ENCODE data around the gene LHX4.

LHX4 gene

DNA sequence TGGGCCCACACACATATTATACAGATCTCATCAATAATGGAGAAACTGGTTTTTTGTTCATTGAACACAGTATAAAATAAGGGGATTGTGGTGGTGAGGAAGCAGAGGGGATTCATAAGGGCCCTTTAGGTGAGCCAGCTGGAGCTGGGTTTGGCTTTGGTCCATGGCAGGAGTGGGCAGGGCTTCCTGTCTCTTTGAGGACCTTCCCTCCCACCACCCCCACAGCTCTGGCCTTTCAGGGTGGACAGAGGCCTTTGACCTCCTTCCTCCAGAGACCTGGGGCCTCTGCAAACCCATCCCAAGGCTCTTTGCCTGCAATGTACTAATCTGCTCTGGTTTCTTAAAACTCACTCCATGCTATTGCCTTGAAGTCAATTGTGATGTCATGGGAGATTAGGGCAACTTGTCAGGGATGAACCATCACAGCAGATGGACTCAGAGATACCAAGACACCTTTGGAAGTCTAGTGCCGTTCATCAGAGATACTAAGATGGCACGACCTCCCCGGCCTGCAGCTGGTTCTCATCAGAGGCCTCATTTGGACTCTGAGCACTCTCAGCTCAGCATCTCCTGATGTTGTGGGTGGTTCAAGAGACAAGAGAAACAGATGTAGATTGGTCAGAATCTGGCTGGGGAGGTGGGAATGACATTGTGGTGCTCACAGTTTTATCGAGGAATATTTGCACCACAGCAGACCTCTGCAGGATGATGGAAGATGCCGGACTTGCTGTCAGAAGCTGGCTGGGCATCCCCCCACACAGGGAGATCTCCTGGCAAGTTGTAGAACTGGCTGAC, 37.9 kb downstream of the LHX4 start:
- Histone ChIP-seq H3K4me1 (peaks cover 3% of the 10 kb centered on the region; the same call in 1 of the 2 replicates), H3K4me3 (ENCODE audit: low read depth, low read length) (no peak overlapping the region)
- no peak for DNase-seq

DNA sequence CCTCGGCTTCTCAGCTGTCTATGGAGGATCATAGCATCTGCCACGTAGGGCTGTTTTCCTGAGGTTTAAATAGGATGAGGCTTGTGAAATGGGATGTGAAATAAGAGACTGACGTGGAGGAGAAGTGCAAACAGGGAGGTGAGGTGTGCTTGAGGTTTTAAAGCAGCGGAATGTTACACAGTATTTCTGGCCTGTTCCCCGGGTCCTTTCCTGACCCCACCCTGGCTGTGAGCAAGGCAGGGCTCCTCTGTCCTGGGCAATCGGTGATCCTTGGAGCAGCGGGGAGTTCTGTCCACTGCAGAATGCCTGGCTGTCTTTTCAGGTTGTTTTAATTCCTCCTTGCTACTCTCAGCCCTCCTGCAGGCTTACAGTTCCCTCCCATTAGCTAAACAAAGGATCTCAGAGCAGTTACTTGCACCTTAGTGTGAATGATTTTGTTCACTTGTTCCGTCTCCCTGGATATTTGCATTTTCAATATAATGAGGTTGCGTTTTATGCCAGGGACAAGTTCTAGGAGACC, 38.6 kb downstream of the LHX4 start:
- no peaks in the 10 kb centered on the region for H3K27me3 ChIP-seq
- DNase-seq: no peak
- no peaks in the 10 kb centered on the region for H3K4me1 ChIP-seq
- no peak overlapping the region for H3K4me3 ChIP-seq (ENCODE audit: low read depth, low read length)
- H3K36me3 ChIP-seq: no peaks in the 10 kb centered on the region
- no peaks in the 10 kb centered on the region for H3K9me3 ChIP-seq
- TF ChIP-seq, protein P1, sequence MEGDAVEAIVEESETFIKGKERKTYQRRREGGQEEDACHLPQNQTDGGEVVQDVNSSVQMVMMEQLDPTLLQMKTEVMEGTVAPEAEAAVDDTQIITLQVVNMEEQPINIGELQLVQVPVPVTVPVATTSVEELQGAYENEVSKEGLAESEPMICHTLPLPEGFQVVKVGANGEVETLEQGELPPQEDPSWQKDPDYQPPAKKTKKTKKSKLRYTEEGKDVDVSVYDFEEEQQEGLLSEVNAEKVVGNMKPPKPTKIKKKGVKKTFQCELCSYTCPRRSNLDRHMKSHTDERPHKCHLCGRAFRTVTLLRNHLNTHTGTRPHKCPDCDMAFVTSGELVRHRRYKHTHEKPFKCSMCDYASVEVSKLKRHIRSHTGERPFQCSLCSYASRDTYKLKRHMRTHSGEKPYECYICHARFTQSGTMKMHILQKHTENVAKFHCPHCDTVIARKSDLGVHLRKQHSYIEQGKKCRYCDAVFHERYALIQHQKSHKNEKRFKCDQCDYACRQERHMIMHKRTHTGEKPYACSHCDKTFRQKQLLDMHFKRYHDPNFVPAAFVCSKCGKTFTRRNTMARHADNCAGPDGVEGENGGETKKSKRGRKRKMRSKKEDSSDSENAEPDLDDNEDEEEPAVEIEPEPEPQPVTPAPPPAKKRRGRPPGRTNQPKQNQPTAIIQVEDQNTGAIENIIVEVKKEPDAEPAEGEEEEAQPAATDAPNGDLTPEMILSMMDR (IDR thresholded peaks at IDR 0.05; ENCODE audit: low read depth, low read length): no peak

More for the DNA sequence above, 37.9 kb downstream of the LHX4 start:
- Histone ChIP-seq H3K27me3 (no peaks in the 10 kb centered on the region), H3K36me3 (no peaks in the 10 kb centered on the region), H3K9me3 (no peaks in the 10 kb centered on the region)
- TF ChIP-seq, protein P1 (IDR thresholded peaks at IDR 0.05; ENCODE audit: low read depth, low read length): no peak

DNA sequence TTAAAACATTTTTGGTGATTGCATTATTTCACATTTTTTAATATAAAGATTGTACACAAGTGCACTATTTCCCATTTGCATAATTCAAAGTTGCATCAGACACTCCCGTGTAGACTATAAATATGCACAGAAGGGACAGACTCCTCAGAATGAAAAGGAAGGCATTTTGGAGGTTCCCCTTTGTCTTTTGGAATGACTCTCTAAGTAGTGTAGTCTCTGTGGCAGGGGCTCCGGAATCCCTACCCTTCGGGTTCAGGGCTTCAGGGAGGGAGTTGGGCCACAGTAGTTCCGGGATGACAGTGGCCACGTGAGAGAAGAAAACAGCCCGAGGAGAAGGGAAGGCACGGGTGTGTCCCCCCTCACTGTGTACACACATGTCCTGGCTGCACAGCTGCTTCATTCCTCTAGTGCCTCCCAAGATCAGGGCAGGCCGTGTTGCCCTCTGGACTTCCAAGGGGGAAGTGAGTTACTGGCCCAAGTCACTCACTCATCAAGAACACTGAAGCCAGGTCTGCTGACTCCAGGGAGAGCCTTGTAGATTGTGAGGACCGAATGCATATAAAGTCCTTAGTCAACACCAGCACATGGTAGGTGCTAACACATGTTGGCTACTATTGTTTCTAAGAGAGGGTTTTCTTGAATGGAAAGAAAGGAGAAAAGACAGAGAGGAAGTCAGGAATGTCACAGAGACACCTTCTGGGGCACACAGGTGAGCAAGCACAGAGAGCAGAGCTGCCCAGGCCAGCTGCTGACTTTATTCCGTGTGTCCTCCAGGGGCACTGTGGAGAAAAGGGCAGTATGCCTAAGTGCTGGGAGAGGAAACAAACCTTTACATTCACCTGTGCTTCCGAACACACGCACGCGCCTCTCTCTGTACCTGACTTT, 39.8 kb downstream of the LHX4 start:
- H3K36me3 ChIP-seq: no peaks in the 10 kb centered on the region; the same call in 1 of the 2 replicates
- H3K4me1 ChIP-seq: no peaks in the 10 kb centered on the region
- no peaks in the 10 kb centered on the region for H3K9me3 ChIP-seq
- TF ChIP-seq, protein P1 (IDR thresholded peaks at IDR 0.05; ENCODE audit: low read depth, low read length): peak; percentile 58
- DNase-seq: peak; percentile 29
- H3K4me3 ChIP-seq (ENCODE audit: low read depth, low read length): no peak overlapping the region
- no peaks in the 10 kb centered on the region for H3K27me3 ChIP-seq

DNA sequence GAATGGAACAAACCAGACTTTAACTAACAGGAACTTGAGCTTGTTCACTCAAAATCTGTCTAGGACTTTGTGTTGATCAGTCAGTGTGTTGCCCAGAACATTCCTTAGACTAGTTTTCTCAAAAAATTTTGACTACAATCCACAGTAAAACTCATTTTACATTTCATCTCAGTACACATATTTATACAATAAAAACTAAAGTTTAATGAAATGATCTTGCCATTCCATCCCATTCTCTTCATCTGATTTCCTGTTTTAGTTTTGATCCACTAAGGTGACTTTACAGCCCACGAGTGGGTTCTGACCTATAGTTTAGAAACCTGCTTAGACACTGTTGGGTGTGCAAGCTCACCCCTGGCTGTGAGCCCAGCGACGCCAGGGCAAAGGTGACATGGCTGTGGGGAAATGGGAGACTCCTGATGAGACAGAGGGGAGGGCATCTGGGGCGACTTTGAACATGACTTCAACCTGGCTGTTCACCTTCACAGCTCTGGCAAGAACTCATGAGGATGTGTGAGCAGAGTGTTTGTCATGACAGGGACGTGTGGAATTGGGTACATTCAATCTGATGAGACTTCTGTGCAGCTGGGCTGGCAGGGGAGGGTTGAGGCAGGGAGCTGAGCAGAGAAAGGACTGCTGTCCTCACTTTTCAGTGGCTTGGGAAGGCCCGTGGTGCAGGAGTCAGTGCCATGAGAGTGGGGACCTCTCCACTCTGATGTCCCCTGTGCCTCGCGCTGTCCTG, 40.6 kb downstream of the LHX4 start:
- no peaks in the 10 kb centered on the region for H3K27me3 ChIP-seq
- no peaks in the 10 kb centered on the region for H3K4me1 ChIP-seq
- DNase-seq: no peak
- H3K36me3 ChIP-seq: no peaks in the 10 kb centered on the region; the same call in 1 of the 2 replicates
- TF ChIP-seq, protein P1 (IDR thresholded peaks at IDR 0.05; ENCODE audit: low read depth, low read length): no peak; the same call in 1 of the 2 replicates
- no peak overlapping the region for H3K4me3 ChIP-seq (ENCODE audit: low read depth, low read length)
- H3K9me3 ChIP-seq: no peaks in the 10 kb centered on the region

DNA sequence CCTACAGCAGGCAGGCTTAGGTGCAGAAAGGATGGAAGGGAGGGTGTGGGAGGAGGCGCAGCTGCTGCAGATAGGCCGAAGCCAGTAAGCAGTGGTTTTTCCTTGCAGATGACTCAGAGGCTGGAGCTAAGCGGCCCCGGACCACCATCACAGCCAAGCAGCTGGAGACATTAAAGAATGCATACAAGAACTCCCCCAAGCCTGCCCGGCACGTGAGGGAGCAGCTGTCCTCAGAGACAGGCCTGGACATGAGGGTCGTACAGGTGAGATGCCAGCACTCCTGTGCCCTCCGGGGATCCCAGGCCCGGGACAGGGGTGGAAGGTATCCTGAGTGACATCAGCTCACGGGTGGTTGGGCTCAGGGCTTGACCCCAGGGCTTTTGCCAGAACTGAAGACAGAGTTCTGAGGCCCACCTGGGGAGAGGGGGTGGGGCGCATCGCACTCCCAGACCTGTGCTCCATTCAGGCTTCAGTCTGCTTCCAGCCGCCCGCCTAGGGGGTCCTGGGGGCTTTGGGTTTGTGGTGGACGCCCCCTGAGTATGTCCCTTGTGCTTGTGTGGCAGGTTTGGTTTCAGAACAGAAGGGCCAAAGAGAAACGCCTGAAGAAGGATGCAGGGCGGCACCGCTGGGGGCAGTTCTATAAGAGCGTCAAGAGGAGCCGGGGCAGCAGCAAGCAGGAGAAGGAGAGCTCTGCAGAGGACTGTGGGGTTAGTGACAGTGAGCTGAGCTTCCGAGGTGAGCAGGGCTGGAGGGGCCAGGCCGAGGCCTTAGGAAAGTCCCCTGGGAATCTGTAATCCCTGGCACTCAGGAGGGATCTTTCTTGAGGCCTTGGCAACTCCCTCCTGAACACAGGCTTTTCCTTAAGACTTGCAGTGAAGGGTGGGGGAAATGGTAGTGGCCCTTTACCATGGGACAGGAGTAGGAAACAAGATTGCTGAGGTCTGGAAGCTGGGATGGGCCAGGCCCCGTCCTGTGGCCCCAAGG, 41.5 kb downstream of the LHX4 start:
- Histone ChIP-seq H3K9me3 (no peaks in the 10 kb centered on the region), H3K4me3 (ENCODE audit: low read depth, low read length) (no peak overlapping the region), H3K4me1 (no peaks in the 10 kb centered on the region), H3K36me3 (no peaks in the 10 kb centered on the region; the same call in 1 of the 2 replicates), H3K27me3 (no peaks in the 10 kb centered on the region)
- TF ChIP-seq, protein P1 (IDR thresholded peaks at IDR 0.05; ENCODE audit: low read depth, low read length): no peak
- no peak for DNase-seq

Measured in BE2C (cell line).